Measurements from ENCODE around the gene CGNL1.

The CGNL1 gene

GRCh38 chr15:57500256-57500655 is 124.0 kb downstream of the CGNL1 start:
- H3K4me3 ChIP-seq (ENCODE audit: low read length in 2 of 2) = no peak overlapping the region
- no peak overlapping the region for H2BK5ac ChIP-seq (ENCODE audit: low read length)
- H3K14ac ChIP-seq (ENCODE audit: low read length) = no peak overlapping the region
- H3K4ac ChIP-seq (ENCODE audit: low read length) = no peak overlapping the region
- no peaks in the 10 kb centered on the region for H3K36me3 ChIP-seq (replicated peaks in 1 of 2; ENCODE audit: control insufficient read depth in 2 of 2, insufficient read depth in 2 of 2, low read length in 2 of 2)
- H2BK120ac ChIP-seq (ENCODE audit: low read depth, low read length) = no peak overlapping the region
- no peak overlapping the region for H2BK15ac ChIP-seq (ENCODE audit: low read length)
- no peak overlapping the region for H3K9ac ChIP-seq (ENCODE audit: low read depth, low read length, poor library complexity)
- DNase-seq (ENCODE audit: low spot score) = no peak
- H3K4me1 ChIP-seq (ENCODE audit: control insufficient read depth in 2 of 2, insufficient read depth in 1 of 2, low read depth in 1 of 2, low read length in 2 of 2) = peaks cover 10 to 14% of the 10 kb centered on the region in 2 donors
- no peak overlapping the region for H3K27ac ChIP-seq (replicated peaks; ENCODE audit: low read length)
- no CpG with 5 or more reads among the region's 10 CpGs for WGBS, 2 donors (ENCODE audit: extremely low coverage in 2 of 2, insufficient read length in 2 of 2, insufficient replicate concordance in 1 of 2)
- H3K18ac ChIP-seq (ENCODE audit: low read length) = no peak overlapping the region
- H2BK12ac ChIP-seq (ENCODE audit: low read length) = no peak overlapping the region
- no peak overlapping the region for H2AFZ ChIP-seq (ENCODE audit: low read length)
- no peak overlapping the region for H4K8ac ChIP-seq (ENCODE audit: low read depth, low read length)
- H3K9me3 ChIP-seq (replicated peaks in 1 of 2; ENCODE audit: control insufficient read depth in 2 of 2, insufficient read depth in 1 of 2, low read depth in 1 of 2, low read length in 2 of 2) = peaks cover 0 to 1% of the 10 kb centered on the region in 2 donors
- H3K27me3 ChIP-seq (ENCODE audit: control insufficient read depth in 3 of 3, insufficient read depth in 3 of 3, low read depth in 1 of 3, low read length in 3 of 3) = no peaks in the 10 kb centered on the region
- no peak overlapping the region for H2AK5ac ChIP-seq (ENCODE audit: low read depth, low read length)
- no peak overlapping the region for H4K91ac ChIP-seq (ENCODE audit: low read depth, low read length, poor library complexity)
- no peaks in the 10 kb centered on the region for H3K79me1 ChIP-seq (ENCODE audit: low read depth, low read length)
- no peak overlapping the region for H3K23ac ChIP-seq (ENCODE audit: low read depth, low read length, poor library complexity)
- H3K4me2 ChIP-seq (ENCODE audit: insufficient read depth, low read length, poor library complexity, severe bottlenecking) = no peak overlapping the region

- Histone ChIP-seq H3K27me3 (ENCODE audit: control insufficient read depth in 3 of 3, insufficient read depth in 3 of 3, low read depth in 1 of 3, low read length in 3 of 3) (no peaks in the 10 kb centered on the region), H3K4me1 (ENCODE audit: control insufficient read depth in 2 of 2, insufficient read depth in 1 of 2, low read depth in 1 of 2, low read length in 2 of 2) (peaks cover 13 to 14% of the 10 kb centered on the region in 2 donors), H3K23ac (ENCODE audit: low read depth, low read length, poor library complexity) (no peak overlapping the region), H3K4me3 (ENCODE audit: low read length in 2 of 2) (no peak overlapping the region), H3K79me1 (ENCODE audit: low read depth, low read length) (no peaks in the 10 kb centered on the region), H2AFZ (ENCODE audit: low read length) (no peak overlapping the region), H3K36me3 (replicated peaks in 1 of 2; ENCODE audit: control insufficient read depth in 2 of 2, insufficient read depth in 2 of 2, low read length in 2 of 2) (no peaks in the 10 kb centered on the region), H3K18ac (ENCODE audit: low read length) (peak overlapping the region; percentile 6), H2BK15ac (ENCODE audit: low read length) (no peak overlapping the region), H2BK12ac (ENCODE audit: low read length) (no peak overlapping the region), H3K14ac (ENCODE audit: low read length) (no peak overlapping the region), H2BK120ac (ENCODE audit: low read depth, low read length) (no peak overlapping the region), H3K27ac (replicated peaks; ENCODE audit: low read length) (no peak overlapping the region), H3K4me2 (ENCODE audit: insufficient read depth, low read length, poor library complexity, severe bottlenecking) (no peak overlapping the region), H3K4ac (ENCODE audit: low read length) (no peak overlapping the region), H4K91ac (ENCODE audit: low read depth, low read length, poor library complexity) (no peak overlapping the region), H3K9me3 (replicated peaks in 1 of 2; ENCODE audit: control insufficient read depth in 2 of 2, insufficient read depth in 1 of 2, low read depth in 1 of 2, low read length in 2 of 2) (peaks cover 0 to 1% of the 10 kb centered on the region in 2 donors), H4K8ac (ENCODE audit: low read depth, low read length) (no peak overlapping the region), H2AK5ac (ENCODE audit: low read depth, low read length) (no peak overlapping the region), H2BK5ac (ENCODE audit: low read length) (no peak overlapping the region), H3K9ac (ENCODE audit: low read depth, low read length, poor library complexity) (no peak overlapping the region)
- no peak for DNase-seq (ENCODE audit: low spot score)
- no CpG with 5 or more reads among the region's 6 CpGs for WGBS, 2 donors (ENCODE audit: extremely low coverage in 2 of 2, insufficient read length in 2 of 2, insufficient replicate concordance in 1 of 2)
Observed at GRCh38 chr15:57500979-57501576, 124.8 kb downstream of the CGNL1 start.

- H3K4ac ChIP-seq (ENCODE audit: low read length) = no peak overlapping the region
- no peak overlapping the region for H2BK15ac ChIP-seq (ENCODE audit: low read length)
- no peak overlapping the region for H4K8ac ChIP-seq (ENCODE audit: low read depth, low read length)
- peaks cover 9 to 13% of the 10 kb centered on the region in 2 donors for H3K4me1 ChIP-seq (ENCODE audit: control insufficient read depth in 2 of 2, insufficient read depth in 1 of 2, low read depth in 1 of 2, low read length in 2 of 2)
- H3K79me1 ChIP-seq (ENCODE audit: low read depth, low read length) = no peaks in the 10 kb centered on the region
- no peak overlapping the region for H3K18ac ChIP-seq (ENCODE audit: low read length)
- no peak overlapping the region for H3K14ac ChIP-seq (ENCODE audit: low read length)
- no peak overlapping the region for H4K91ac ChIP-seq (ENCODE audit: low read depth, low read length, poor library complexity)
- no peak overlapping the region for H2BK5ac ChIP-seq (ENCODE audit: low read length)
- WGBS, 2 donors (ENCODE audit: extremely low coverage in 2 of 2, insufficient read length in 2 of 2, insufficient replicate concordance in 1 of 2) = no CpG with 5 or more reads among the region's 2 CpGs
- H3K23ac ChIP-seq (ENCODE audit: low read depth, low read length, poor library complexity) = no peak overlapping the region
- no peak for DNase-seq (ENCODE audit: low spot score)
- H3K27ac ChIP-seq (replicated peaks; ENCODE audit: low read length) = no peak overlapping the region
- no peak overlapping the region for H3K4me2 ChIP-seq (ENCODE audit: insufficient read depth, low read length, poor library complexity, severe bottlenecking)
- H2BK120ac ChIP-seq (ENCODE audit: low read depth, low read length) = no peak overlapping the region
- H2AFZ ChIP-seq (ENCODE audit: low read length) = peak overlapping the region; percentile 50
- H3K9ac ChIP-seq (ENCODE audit: low read depth, low read length, poor library complexity) = no peak overlapping the region
- H3K36me3 ChIP-seq (replicated peaks in 1 of 2; ENCODE audit: control insufficient read depth in 2 of 2, insufficient read depth in 2 of 2, low read length in 2 of 2) = no peaks in the 10 kb centered on the region
- H3K4me3 ChIP-seq (ENCODE audit: low read length in 2 of 2) = no peak overlapping the region
- H2AK5ac ChIP-seq (ENCODE audit: low read depth, low read length) = no peak overlapping the region
- peaks cover 0 to 1% of the 10 kb centered on the region in 2 donors for H3K9me3 ChIP-seq (replicated peaks in 1 of 2; ENCODE audit: control insufficient read depth in 2 of 2, insufficient read depth in 1 of 2, low read depth in 1 of 2, low read length in 2 of 2)
- H2BK12ac ChIP-seq (ENCODE audit: low read length) = no peak overlapping the region
- H3K27me3 ChIP-seq (ENCODE audit: control insufficient read depth in 3 of 3, insufficient read depth in 3 of 3, low read depth in 1 of 3, low read length in 3 of 3) = no peaks in the 10 kb centered on the region
Observed at GRCh38 chr15:57502116-57502515, 125.8 kb downstream of the CGNL1 start.

GRCh38 chr15:57503051-57503702 is 126.9 kb downstream of the CGNL1 start:
- Histone ChIP-seq H2AK5ac (ENCODE audit: low read depth, low read length) (no peak overlapping the region), H2BK12ac (ENCODE audit: low read length) (no peak overlapping the region), H3K23ac (ENCODE audit: low read depth, low read length, poor library complexity) (no peak overlapping the region), H3K4me1 (ENCODE audit: control insufficient read depth in 2 of 2, insufficient read depth in 1 of 2, low read depth in 1 of 2, low read length in 2 of 2) (peaks cover 7 to 13% of the 10 kb centered on the region in 2 donors), H4K8ac (ENCODE audit: low read depth, low read length) (no peak overlapping the region), H3K9me3 (replicated peaks in 1 of 2; ENCODE audit: control insufficient read depth in 2 of 2, insufficient read depth in 1 of 2, low read depth in 1 of 2, low read length in 2 of 2) (peaks cover 0 to 1% of the 10 kb centered on the region in 2 donors), H3K4me2 (ENCODE audit: insufficient read depth, low read length, poor library complexity, severe bottlenecking) (no peak overlapping the region), H3K18ac (ENCODE audit: low read length) (peak overlapping the region; percentile 7), H4K91ac (ENCODE audit: low read depth, low read length, poor library complexity) (no peak overlapping the region), H3K27me3 (ENCODE audit: control insufficient read depth in 3 of 3, insufficient read depth in 3 of 3, low read depth in 1 of 3, low read length in 3 of 3) (no peaks in the 10 kb centered on the region), H3K79me1 (ENCODE audit: low read depth, low read length) (no peaks in the 10 kb centered on the region), H3K14ac (ENCODE audit: low read length) (no peak overlapping the region), H2AFZ (ENCODE audit: low read length) (no peak overlapping the region), H3K4me3 (ENCODE audit: low read length in 2 of 2) (no peak overlapping the region), H3K9ac (ENCODE audit: low read depth, low read length, poor library complexity) (no peak overlapping the region), H3K27ac (replicated peaks; ENCODE audit: low read length) (no peak overlapping the region), H3K4ac (ENCODE audit: low read length) (no peak overlapping the region), H2BK15ac (ENCODE audit: low read length) (no peak overlapping the region), H2BK5ac (ENCODE audit: low read length) (no peak overlapping the region), H2BK120ac (ENCODE audit: low read depth, low read length) (no peak overlapping the region), H3K36me3 (replicated peaks in 1 of 2; ENCODE audit: control insufficient read depth in 2 of 2, insufficient read depth in 2 of 2, low read length in 2 of 2) (no peaks in the 10 kb centered on the region)
- no CpG with 5 or more reads among the region's 6 CpGs for WGBS, 2 donors (ENCODE audit: extremely low coverage in 2 of 2, insufficient read length in 2 of 2, insufficient replicate concordance in 1 of 2)
- DNase-seq (ENCODE audit: low spot score) = no peak
